GM08714 (cell line): Measurements from ENCODE around the gene CABP2.

ENCODE experiments used
- H3K4me3 ChIP-seq: fragments of 200-500 bp; sonication (Bioruptor generic); 2 replicates; pipeline ENCODE4 v1.5.1; 2014; ENCODE audit warnings: mild to moderate bottlenecking, low read length, inconsistent platforms
- ZNF274 ChIP-seq: IDR thresholded peaks from 2 replicates; pipeline ENCODE4 v1.6.1; 2012; ENCODE audit warnings: mild to moderate bottlenecking, low read depth, low read length

The CABP2 gene

GRCh38 chr11:67498544-67498972, 24.7 kb downstream of the CABP2 start:
- H3K4me3 ChIP-seq = no peak overlapping the region
- no peak for TF ChIP-seq ZNF274

DNA sequence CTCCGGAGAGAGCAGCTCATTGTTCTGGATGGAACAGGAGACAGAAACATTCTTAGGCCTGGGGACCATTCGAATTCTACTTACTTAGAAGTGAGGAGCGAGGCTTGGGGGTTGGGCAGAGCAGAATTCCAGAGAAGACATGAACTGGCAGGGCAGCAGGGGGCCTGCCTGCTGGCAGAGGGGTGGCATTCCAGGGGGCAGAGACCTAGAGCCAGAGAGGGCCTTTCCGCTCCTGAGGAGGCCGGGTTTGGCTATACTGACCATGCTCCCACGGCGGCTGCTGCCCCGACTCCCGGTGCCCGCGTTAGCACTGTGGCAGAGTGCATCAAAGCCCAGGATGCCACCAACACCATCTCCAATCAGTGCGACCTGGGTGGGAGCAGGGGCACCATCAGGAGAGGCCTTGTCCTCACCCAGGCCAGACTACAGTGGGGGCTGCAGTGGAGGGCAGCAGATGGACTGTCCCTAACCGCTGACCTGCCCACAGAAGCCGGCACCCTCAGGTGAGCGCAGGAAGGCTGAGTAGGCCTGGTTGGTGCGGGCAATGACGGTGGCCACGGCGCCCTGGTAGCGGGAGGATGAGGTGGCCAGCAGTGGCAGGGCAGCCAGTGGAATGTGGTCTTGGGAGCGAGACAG, 25.5 kb downstream of the CABP2 start:
- no peak for TF ChIP-seq ZNF274
- H3K4me3 ChIP-seq = no peak overlapping the region

DNA sequence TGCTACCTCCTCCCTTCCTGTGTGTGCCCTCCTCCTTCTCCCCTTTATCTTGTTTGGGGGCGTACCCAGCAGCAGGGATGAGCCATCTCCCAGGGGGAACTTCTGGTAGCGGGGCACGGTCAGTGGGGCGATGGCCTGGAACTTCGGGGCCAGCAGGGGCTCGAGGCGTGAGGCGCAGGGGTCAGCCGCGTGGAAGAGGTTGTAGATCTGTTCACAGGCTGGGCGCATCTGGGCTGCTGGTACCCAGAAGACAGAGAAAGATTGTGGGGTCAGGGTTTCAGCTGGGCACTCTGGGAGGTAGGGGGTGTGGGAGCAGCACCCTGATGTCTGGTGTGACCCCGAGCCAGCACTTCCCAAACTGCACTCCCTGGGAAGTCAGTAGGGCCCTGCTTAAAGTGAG, 27.1 kb downstream of the CABP2 start:
- no peak for TF ChIP-seq ZNF274
- H3K4me3 ChIP-seq = no peak overlapping the region

- TF ChIP-seq ZNF274 = no peak
- H3K4me3 ChIP-seq = no peak overlapping the region
Observed at GRCh38 chr11:67495234-67496005, 27.8 kb downstream of the CABP2 start.

- no peak overlapping the region for H3K4me3 ChIP-seq
- TF ChIP-seq ZNF274 = no peak
Observed at GRCh38 chr11:67494371-67495233, 28.6 kb downstream of the CABP2 start.

GRCh38 chr11:67493548-67494370, 29.5 kb downstream of the CABP2 start:
- H3K4me3 ChIP-seq = no peak overlapping the region
- TF ChIP-seq ZNF274 = no peak

DNA sequence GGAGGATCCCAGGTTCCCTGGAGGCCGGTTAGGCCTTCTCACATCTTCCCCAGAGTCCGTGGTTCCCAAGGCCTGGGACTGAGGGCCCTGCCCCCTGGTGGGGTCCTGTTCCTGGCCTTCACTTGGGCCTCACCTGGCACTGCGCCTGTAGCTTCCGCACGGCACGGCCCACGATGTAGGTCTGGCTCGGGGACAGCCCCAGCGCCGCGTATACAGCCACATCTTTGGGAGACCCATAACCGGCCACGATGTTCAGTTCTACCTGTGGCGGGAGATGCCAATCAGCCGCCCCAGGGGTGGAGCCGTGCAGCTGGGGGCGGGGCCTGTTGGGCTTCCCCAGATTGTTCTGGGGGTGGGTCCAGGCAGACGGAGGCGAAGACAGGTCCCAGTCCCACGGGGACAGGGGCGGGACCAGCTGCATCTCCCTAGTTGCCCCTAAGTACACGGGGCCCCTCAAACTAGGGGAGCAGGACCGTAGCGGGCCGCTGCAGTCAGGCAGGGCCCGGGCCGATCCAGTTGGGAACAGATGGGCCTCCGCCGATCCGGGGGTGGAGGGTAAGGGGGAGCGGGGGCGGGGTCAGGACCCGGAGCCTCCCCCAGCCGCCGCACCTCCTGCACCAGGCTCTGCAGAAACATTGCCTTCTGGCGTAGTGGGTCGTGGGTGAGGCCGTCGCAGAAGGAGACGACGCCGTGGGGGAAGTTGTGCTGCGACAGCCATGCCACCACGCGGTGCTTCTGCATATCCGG, 30.3 kb downstream of the CABP2 start:
- no peak overlapping the region for H3K4me3 ChIP-seq
- no peak for TF ChIP-seq ZNF274

DNA sequence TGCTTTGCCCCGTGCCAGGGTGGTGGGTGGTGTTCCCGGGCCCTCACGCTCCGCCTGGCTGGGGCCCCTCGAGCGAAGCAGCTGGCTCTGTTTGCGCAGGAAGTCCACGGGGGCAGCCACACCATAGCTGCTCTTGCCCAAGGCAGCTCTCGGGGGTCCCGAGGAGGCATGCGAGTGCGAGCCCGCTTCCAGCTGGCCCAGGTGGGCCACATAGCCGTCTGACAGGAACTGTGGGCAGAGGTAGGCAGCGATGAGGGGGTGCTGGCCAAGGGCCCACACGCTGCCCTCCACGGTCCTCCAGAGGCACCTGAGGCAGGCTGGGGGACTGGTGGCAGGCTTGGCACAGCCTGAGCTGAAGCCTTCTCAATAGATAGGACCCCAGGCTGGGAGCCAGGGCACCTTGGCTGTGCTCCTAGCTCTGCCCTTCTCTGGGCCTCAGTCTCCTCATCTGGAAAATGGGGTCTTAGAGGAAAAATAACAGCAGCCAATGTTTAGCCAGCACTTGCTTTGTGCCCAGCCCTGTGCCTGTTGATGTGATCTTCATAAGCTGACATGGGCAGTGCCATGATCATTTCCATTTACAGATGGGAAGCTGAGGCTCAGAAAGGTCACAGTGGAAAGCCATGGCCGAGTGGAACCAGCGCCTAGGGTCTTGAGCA, 31.0 kb downstream of the CABP2 start:
- no peak for TF ChIP-seq ZNF274
- H3K4me3 ChIP-seq = no peak overlapping the region

DNA sequence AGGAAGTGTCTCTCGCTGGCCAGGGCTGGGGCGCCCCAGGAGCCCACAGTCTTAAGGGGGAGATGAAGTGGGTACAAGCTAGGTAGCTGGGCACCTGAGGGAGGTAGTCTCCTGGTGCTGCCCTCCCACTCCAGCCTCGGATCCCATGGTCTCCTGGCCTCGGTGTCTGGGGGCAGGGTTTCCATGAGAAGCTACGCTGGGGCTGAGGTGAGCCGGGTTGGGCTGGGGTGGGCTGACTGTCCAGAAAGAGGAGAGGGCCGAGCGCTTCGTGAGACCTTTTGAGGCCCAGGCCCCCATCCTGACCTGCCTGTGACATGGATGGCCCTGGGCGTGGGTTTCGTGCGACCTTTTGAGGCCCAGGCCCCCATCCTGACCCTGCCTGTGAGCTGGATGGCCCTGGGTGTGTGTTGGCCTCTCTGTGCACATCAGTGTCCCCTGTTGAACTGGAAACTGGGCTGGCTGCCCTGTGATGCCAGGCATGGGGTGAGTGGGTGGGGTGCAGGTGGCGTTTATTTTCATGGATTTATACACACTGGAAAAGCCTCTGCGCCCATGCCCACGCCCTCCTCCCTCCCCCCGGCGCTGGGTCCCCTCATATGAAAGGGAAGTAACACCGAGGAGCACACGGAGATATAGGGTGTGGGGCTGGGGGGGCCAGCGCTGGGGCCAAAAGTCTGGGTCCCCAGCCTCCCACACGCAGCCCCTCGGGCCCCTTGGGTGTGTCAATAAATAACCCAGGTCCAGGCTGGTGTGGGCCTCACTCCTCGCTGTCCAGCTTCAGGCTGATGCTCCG, 31.8 kb downstream of the CABP2 start:
- no peak overlapping the region for H3K4me3 ChIP-seq
- TF ChIP-seq ZNF274 = no peak

DNA sequence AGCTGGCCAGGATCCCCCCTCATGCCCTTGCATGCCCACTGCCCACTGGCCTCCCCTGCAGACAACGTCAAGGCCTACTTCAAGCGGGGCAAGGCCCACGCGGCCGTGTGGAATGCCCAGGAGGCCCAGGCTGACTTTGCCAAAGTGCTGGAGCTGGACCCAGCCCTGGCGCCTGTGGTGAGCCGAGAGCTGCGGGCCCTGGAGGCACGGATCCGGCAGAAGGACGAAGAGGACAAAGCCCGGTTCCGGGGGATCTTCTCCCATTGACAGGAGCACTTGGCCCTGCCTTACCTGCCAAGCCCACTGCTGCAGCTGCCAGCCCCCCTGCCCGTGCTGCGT, 32.5 kb downstream of the CABP2 start:
- no peak overlapping the region for H3K4me3 ChIP-seq
- TF ChIP-seq ZNF274 = no peak

DNA sequence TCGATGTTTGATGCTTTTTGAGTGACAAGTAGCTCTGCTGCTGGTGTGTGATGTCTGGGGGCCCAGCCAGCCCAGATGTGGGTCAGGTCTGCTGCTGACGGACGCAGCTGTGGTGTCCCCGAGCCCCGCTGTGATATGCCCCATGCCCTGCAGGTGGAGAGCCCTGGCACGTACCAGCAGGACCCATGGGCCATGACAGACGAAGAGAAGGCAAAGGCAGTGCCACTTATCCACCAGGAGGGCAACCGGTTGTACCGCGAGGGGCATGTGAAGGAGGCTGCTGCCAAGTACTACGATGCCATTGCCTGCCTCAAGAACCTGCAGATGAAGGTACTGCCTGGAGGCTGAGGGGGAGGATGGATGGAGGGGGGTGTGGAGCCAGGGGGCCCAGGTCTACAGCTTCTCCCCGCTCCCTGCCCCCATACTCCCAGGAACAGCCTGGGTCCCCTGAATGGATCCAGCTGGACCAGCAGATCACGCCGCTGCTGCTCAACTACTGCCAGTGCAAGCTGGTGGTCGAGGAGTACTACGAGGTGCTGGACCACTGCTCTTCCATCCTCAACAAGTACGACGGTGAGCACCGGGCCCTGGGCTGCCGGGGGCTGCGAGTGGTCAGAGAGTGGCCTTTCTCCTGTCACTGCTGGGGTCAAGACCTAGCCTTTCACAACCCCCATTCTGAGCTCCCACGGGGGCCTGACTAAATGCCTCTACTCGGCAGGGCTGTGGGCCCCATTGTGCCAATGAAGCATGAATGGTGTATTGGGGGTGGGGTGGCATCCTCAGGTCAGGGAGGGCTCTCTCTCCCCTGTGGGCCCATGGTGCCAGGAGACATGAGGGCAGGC, 33.1 kb downstream of the CABP2 start:
- H3K4me3 ChIP-seq = no peak overlapping the region
- no peak for TF ChIP-seq ZNF274

DNA sequence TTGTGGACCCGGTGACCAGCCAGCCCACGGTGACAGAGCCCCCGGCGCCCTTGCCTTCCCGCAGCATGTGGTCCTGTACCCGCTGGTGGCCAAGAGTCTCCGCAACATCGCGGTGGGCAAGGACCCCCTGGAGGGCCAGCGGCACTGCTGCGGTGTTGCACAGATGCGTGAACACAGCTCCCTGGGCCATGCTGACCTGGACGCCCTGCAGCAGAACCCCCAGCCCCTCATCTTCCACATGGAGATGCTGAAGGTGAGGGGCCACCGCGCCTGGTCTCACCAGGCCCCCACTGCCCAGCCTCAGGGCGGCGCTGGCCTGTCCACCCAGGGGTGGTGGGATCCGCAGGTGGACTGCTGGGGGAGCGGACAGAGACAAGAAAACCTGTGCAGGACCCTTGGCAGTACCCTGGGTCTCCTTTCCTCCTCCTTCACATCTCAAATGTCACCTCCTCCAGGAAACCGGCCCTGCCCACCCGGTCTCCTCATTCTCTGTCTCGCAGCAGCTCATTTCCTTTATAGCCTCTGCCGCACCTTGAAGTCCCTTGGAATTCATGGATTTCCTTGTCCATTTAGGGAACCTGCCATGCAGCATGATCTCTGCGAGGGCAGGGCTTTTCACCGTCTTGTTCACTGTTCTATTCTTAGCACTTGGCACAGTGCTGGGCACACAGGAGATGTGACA, 33.9 kb downstream of the CABP2 start:
- TF ChIP-seq ZNF274 = no peak
- H3K4me3 ChIP-seq = no peak overlapping the region
